ENCODE data around the gene IRS1.

DNA sequence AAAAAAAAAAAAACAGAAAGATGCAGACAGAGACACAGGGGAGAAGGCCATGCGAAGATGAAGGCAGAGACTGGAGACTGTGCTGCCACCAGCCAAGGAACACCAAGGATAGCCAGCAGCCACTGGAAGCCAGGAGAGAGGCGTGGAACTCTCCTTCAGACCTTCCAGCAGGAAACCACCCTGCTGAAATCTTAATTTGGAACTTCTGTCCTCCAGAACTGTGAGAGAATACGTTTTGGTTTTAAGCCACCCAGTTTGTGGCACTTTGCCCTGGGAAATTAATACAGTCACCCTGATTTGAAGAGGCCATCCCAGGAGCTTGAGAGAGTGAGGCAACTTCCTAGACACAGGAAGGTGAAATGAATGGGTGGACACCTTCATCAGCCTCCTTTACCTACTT, 93.7 kb downstream of the IRS1 start:
- TF ChIP-seq, protein P1, sequence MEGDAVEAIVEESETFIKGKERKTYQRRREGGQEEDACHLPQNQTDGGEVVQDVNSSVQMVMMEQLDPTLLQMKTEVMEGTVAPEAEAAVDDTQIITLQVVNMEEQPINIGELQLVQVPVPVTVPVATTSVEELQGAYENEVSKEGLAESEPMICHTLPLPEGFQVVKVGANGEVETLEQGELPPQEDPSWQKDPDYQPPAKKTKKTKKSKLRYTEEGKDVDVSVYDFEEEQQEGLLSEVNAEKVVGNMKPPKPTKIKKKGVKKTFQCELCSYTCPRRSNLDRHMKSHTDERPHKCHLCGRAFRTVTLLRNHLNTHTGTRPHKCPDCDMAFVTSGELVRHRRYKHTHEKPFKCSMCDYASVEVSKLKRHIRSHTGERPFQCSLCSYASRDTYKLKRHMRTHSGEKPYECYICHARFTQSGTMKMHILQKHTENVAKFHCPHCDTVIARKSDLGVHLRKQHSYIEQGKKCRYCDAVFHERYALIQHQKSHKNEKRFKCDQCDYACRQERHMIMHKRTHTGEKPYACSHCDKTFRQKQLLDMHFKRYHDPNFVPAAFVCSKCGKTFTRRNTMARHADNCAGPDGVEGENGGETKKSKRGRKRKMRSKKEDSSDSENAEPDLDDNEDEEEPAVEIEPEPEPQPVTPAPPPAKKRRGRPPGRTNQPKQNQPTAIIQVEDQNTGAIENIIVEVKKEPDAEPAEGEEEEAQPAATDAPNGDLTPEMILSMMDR (IDR thresholded peaks at IDR 0.05; ENCODE audit: insufficient read depth, low read length, poor library complexity, severe bottlenecking) = no peak
- TF ChIP-seq EZH2phosphoT487 (conservative IDR thresholded peaks at IDR 0.05; ENCODE audit: low read length) = no peak

All from SU-DHL-6 (cell line).